Astrocyte of the spinal cord (primary cell): Measurements from ENCODE around the gene FTO.
A peak's percentile ranks its signal among the peaks of the same experiment; 100 is the strongest.

Experiments
- DNase-seq: peaks from one replicate; pipeline ENCODE4 v3.0.0; 2011; ENCODE audit warnings: low read depth, low spot score
- H3K4me3 ChIP-seq: 2 replicates; pipeline ENCODE4 v1.5.1; 2011; ENCODE audit warnings: low read depth, mild to moderate bottlenecking, low read length, moderate library complexity
- CTCF ChIP-seq: IDR thresholded peaks from 2 replicates; pipeline ENCODE4 v1.5.1; 2012; ENCODE audit warnings: low read depth, mild to moderate bottlenecking, low read length, inconsistent platforms
- in situ Hi-C: cut with HindIII; loops from 2 replicates; pipeline ENCODE4 v1.10.0; 2017; ENCODE audit warnings: low sequenced_read_pairs

FTO gene

GRCh38 chr16:53809088-53809932 lies 105.4 kb downstream of the FTO start:
- no peak for TF ChIP-seq CTCF
- no peak overlapping the region for H3K4me3 ChIP-seq
- in situ Hi-C loops: no loop called here
- peak; percentile 81 for DNase-seq

GRCh38 chr16:53812914-53813313 lies 109.0 kb downstream of the FTO start:
- in situ Hi-C loops: no loop called here
- H3K4me3 ChIP-seq: no peak overlapping the region
- no peak for DNase-seq
- TF ChIP-seq CTCF: no peak

- in situ Hi-C loops: no loop called here
- H3K4me3 ChIP-seq: no peak overlapping the region
- TF ChIP-seq CTCF: no peak
- no peak for DNase-seq
Observed at GRCh38 chr16:53814801-53815200, 110.8 kb downstream of the FTO start.

GRCh38 chr16:53816211-53816836 lies 112.4 kb downstream of the FTO start:
- TF ChIP-seq CTCF: no peak
- in situ Hi-C loops: no loop called here
- no peak for DNase-seq
- H3K4me3 ChIP-seq: no peak overlapping the region

GRCh38 chr16:53817117-53817755 lies 113.3 kb downstream of the FTO start:
- peak; percentile 95 for DNase-seq
- no peak for TF ChIP-seq CTCF
- in situ Hi-C loops: no loop called here
- H3K4me3 ChIP-seq: no peak overlapping the region

- in situ Hi-C loops: no loop called here
- DNase-seq: peak; percentile 54
- no peak for TF ChIP-seq CTCF
- no peak overlapping the region for H3K4me3 ChIP-seq
Observed at GRCh38 chr16:53817812-53818550, 114.0 kb downstream of the FTO start.
